ENCODE data around the gene NTN5.
"Not testable (repeated sequence)": the region's sequence is repeated elsewhere in the genome, so short reads cannot be mapped to it uniquely, and the experiment has no call there.

Gene NTN5

GRCh38 chr19:48696353-48697010, 23.7 kb upstream of the NTN5 start:
- CTCF ChIA-PET: interaction anchor here (0.7 to 1.0 kb wide), 4 partner anchors 9 to 99 kb away, joined by 3 to 4 read pairs (median 3); partner anchors contain the start of gene NTN5
- DNase-seq (ENCODE audit: extremely low spot score): no peak
- no peak for TF ChIP-seq CTCF (IDR thresholded peaks at IDR 0.05; ENCODE audit: control extremely low read depth, extremely low read depth, low read depth, missing control alignments)
- POLR2A ChIA-PET: no interaction called here

GRCh38 chr19:48695743-48696352, 23.0 kb upstream of the NTN5 start, which contains the start of gene FUT2:
Gene FUT2, plus strand, starts transcription at chr19:48695971. Its CDS starts 6,986 bp downstream, at chr19:48702957.
- CTCF ChIA-PET: interaction anchor here (0.7 to 1.0 kb wide), 3 partner anchors 23 to 100 kb away, joined by 3 to 4 read pairs (median 3); partner anchors contain the start of gene NTN5
- POLR2A ChIA-PET: no interaction called here
- DNase-seq (ENCODE audit: extremely low spot score): no peak
- TF ChIP-seq CTCF (IDR thresholded peaks at IDR 0.05; ENCODE audit: control extremely low read depth, extremely low read depth, low read depth, missing control alignments): no peak

- POLR2A ChIA-PET; DNase-seq (ENCODE audit: extremely low spot score): not testable (repeated sequence)
- CTCF ChIA-PET: interaction anchor here (1.1 to 1.7 kb wide), 2 partner anchors 19 to 149 kb away, joined by 5 read pairs; no protein-coding TSS in a partner anchor
These were observed 20.8 kb upstream of the NTN5 start for GRCh38 chr19:48693629-48694028.

GRCh38 chr19:48689449-48689848, 16.6 kb upstream of the NTN5 start:
- ChIA-PET POLR2A (no interaction called here), CTCF (interaction anchor here (1.4 to 1.6 kb wide), 2 partner anchors 11 to 44 kb away, joined by 3 to 5 read pairs; partner anchors contain the start of gene CA11)
- DNase-seq (ENCODE audit: extremely low spot score): no peak
- TF ChIP-seq CTCF (IDR thresholded peaks at IDR 0.05; ENCODE audit: control extremely low read depth, extremely low read depth, low read depth, missing control alignments): no peak

- no peak for DNase-seq (ENCODE audit: extremely low spot score)
- TF ChIP-seq CTCF (IDR thresholded peaks at IDR 0.05; ENCODE audit: control extremely low read depth, extremely low read depth, low read depth, missing control alignments): no peak
- ChIA-PET CTCF (interaction anchor here (1.2 to 2.7 kb wide), 3 partner anchors 9 to 42 kb away, joined by 3 to 19 read pairs (median 3); partner anchors contain the start of gene CA11), POLR2A (no interaction called here)
These were observed 15.0 kb upstream of the NTN5 start for GRCh38 chr19:48687776-48688175.

- CTCF ChIA-PET: interaction anchor here (1.2 to 2.7 kb wide), 2 partner anchors 12 to 41 kb away, joined by 3 to 19 read pairs; partner anchors contain the start of gene CA11
These were observed 13.8 kb upstream of the NTN5 start for GRCh38 chr19:48686637-48687036.

GRCh38 chr19:48686088-48686487, 13.3 kb upstream of the NTN5 start:
- no peak for TF ChIP-seq CTCF (IDR thresholded peaks at IDR 0.05; ENCODE audit: control extremely low read depth, extremely low read depth, low read depth, missing control alignments)
- no peak for DNase-seq (ENCODE audit: extremely low spot score)
- ChIA-PET POLR2A (no interaction called here), CTCF (interaction anchor here (0.9 to 2.7 kb wide), 2 partner anchors 11 to 41 kb away, joined by 3 to 19 read pairs; partner anchors contain the start of gene CA11)

More at GRCh38 chr19:48686637-48687036, 13.8 kb upstream of the NTN5 start:
- DNase-seq (ENCODE audit: extremely low spot score); POLR2A ChIA-PET: not testable (repeated sequence)
